GM18873 (cell line): ENCODE data around the gene ANKS3.

Source experiments
- ATAC-seq: cut with Tn5 transposase; IDR thresholded peaks from one replicate; pipeline ENCODE4 v1.9.1; 2021; ENCODE audit warnings: mild to moderate bottlenecking, moderate library complexity, moderate number of reproducible peaks; ENCODE audit not compliant: unreplicated experiment, low FRiP score

ANKS3 gene

DNA sequence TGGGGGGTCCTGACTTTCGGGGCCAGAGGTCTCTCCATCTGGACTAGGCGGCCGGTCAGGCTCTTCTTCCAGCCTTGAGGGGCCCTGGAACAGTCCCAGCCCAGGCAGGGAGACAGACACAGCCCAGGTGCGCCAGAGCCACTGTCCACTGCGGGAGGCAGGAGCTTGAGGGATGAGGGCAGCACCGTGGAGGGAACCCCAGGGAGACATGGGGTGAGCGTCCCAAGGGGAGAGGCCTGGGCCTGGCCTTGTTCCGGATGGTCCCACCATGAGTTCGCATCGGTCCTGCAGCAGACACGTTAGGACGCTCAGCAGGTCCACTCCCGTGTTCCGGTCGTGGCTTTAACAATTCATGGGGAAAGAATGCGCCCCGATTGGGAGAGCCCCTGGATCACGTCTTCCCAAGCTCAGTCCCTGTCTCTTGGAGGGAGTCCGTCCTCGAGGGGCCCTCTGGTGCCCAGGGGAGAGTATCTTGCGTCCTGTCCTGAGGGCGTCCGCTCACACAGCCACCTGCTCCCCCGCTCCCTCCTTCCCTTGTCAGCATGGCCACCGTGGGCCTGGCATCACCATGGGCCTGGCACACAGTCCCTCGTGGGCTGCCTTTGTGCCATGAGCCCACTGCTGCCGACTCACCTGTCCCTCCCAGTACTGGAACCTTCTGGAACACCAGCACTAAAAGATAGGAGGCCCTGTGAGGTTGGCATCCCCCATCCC lies 47.4 kb downstream of the ANKS3 start:
- ATAC-seq, result no peak

- no peak for ATAC-seq
Observed at GRCh38 chr16:4685776-4686496, 48.1 kb downstream of the ANKS3 start.

- ATAC-seq, result no peak
Observed at GRCh38 chr16:4685292-4685691, 48.8 kb downstream of the ANKS3 start.

DNA sequence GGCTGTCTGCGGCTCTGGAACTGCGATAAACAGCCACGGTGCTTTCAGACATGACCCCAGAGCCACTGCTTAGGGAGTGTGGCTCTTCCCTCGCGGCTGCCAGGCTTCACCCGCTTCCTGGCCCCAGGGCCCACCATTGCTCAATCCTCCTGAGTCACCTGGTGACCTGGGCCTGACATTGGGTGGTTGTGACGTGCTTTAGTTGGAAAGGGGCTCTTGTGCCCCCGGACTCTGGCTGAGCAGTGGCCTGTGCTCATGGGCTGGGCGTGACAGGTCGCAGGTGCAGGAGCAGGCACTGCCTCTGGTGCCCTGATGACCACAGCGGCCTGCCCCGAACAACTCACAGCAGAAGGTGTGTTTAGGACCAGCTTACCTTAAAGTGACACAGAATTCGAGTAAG lies 49.3 kb downstream of the ANKS3 start:
- no peak for ATAC-seq

- no peak for ATAC-seq
Observed at GRCh38 chr16:4684058-4684715, 49.9 kb downstream of the ANKS3 start.

DNA sequence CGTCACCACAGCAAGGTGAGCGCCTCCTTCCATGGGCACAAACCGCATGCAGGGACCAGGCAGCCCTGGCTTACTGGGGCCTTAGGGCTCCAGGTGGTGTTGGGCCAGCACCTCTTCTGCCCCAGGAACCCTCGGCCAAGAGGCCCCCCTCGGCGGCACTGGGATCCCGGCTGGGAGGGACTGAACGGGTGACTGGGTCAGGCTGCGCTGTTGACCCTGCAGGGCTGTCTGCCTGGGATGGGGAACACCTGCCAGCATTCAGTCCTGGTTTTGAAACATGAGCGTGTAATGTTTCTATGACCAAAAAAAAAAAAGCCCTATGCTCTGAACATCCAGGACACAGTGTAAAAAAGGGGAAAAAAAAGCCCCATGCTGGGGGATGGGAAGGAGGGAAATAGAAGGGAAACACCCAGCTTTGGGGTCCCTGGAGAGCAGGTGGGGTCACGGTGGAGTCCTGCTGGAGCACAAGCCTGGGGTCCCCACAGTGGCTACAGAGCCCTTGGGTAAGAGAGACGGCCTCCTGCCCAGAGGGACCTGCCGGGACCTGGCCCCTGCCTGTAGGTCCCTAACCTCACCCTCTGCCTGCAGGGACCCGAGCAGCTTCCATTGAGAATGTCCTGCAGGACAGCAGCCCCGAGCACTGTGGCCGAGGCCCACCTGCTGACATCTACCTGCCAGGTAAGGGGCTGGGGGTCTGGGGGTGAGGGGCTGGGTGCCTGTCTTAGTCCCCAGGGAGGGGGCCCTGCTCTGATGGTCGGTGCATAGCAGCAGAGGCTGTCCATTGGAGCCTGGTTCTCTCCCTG lies 50.6 kb downstream of the ANKS3 start:
- no peak for ATAC-seq

DNA sequence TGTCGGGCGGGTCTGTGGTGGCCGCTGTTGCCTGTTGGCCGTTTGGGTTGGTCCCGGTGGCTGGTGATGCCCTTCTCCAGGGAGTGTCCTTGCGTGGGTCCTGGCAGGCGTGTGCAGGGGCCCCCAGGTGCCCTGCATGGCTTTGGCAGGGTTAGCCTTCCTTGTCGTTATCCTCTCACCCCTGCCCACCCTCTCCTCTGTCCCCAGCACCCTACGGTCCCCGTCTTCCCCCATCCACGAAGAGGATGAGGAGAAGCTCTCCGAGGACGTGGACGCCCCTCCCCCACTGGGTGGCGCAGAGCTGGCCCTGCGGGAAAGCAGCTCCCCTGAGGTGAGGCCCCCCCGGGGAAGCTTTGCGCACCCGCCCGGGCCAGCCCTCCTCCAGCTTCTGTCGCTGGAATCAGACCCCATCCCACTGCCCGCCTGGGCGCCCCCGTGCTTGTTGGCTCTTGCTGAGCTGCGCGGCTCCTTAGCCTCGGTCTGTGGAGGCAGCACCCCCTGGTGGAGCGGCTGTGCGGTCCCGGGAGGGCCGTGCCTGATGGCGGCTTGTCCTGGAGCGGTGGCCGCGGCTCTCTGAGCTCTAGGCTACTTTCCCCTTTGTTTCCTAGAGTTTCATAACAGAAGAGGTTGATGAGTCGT lies 51.3 kb downstream of the ANKS3 start:
- no peak for ATAC-seq

DNA sequence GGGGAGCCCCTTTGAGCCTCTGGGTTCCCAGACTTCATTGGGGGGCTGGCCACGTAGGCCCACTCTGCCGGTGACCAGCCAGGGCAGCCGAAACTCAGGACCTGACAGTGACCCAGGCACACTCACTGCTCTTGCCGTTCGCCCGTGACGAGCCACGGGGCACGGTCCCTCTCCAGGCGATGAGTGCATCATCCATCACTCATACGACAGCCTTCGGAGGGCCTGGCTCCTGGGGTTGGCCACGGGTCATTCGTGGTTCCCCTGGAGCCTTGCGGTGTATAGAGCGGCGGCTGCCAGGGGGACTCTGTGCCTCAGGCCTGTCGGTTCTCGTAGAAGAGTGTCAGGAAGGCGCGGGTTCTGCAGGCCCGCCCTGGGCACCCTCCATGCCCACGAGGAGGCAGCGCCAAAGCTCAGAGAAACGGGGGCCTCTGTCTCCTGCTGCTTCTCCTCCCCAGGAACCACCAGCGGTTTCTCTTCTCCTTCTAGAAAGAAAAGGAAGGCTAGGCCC lies 51.9 kb downstream of the ANKS3 start:
- ATAC-seq, result no peak

DNA sequence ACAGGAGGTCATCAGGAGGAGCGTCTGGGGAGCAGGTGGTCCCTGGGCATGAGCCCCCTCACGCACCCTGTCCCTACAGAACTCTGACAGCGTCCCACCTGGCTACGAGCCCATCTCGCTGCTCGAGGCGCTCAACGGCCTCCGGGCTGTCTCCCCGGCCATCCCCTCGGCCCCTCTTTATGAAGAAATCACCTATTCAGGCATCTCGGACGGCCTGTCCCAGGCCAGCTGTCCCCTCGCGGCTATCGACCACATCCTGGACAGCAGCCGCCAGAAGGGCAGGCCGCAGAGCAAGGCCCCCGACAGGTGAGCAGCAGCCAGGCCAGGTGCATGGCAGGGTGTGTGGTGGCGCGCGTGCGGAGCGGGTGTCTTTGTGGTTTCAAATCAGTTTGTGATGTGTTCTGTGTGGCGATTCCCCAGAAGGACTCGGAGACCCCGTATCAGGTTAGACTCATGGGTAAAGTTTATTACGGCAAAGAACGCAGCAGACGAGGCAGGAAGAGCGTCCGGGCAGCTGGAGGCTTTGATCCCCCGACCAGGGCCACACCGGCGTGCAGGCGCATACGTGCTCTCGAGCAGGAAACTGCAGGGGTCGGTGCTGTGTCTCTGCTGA lies 52.5 kb downstream of the ANKS3 start:
- no peak for ATAC-seq

DNA sequence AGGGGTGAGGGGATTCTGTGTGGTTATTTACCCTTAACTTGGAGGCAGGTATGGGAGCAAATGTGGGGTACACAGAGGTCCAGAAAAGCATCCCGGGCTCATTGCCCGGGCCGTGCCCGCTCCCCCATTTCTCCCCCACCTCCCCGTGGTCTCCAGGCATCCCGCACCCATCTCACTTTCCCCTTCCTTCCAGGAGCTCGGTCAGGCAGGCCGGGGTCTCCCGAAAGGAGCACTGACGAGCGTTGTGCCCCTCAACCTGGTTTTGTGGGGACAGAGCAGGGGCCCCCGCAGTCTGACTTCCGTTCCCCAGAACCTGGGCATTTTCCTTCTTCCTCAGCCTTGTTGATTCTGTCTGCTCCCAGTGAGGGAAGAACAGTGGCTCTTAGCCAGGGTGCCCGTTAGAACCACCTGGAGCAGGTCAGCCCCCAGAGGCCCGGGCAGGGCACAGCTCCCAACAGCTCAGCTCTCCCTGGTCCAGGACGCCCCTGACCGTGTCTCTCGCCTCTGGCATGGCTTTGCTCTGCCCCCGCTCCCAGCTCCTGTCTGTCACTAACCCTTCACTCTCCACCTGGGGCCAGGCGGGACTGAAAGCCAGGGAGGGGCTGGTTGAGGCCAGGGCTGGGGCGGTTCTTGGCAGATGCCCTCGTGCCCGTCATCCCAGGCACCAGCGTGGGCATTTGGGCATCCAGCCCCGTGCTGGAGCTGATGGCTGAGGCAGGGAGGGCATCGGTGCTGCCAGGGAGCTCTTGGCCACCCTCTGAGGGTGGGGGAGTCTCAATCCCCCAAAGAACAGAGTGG lies 53.2 kb downstream of the ANKS3 start:
- ATAC-seq, result no peak

GRCh38 chr16:4679850-4680636 lies 54.0 kb downstream of the ANKS3 start:
- no peak for ATAC-seq

- no peak for ATAC-seq
Observed at GRCh38 chr16:4679156-4679849, 54.8 kb downstream of the ANKS3 start.

DNA sequence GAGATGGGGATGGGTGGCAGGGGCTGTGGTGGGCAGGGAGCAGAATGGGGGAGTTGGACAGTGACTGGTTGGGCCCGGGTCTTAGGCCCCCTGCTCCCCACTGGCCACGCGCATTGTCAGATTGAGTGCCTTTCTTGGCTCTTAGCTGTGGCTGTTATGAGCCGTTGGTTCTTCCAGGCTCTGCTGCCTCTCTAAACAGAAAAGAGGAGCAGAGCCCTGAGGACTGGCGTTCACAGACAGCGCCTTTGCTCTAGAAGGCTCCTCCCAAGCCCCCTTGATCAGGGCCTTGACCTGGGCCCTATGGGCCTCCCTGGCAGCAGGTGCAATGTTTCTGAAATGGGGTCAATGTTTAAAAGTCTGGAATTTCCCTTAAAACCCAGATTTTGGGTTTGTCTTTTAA lies 55.5 kb downstream of the ANKS3 start:
- no peak for ATAC-seq

DNA sequence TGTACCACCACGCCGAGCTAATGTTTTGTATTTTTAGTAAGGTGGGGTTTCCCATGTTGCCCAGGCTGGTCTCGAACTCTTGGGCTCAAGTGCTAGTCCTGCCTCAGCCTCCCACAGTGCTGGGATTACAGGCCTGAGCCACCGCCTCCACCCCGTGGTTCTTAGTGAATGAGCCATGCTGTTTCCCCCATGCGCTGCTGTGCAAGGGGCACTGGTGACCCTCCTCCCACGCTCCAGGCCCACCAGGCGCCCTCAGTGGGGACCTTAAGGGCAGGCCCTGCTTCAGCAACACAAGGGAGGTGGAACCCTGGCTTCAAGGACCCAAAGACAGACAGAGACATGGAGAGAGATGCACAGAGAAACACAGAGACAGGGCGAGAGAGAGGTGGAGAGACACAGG lies 56.1 kb downstream of the ANKS3 start:
- no peak for ATAC-seq

DNA sequence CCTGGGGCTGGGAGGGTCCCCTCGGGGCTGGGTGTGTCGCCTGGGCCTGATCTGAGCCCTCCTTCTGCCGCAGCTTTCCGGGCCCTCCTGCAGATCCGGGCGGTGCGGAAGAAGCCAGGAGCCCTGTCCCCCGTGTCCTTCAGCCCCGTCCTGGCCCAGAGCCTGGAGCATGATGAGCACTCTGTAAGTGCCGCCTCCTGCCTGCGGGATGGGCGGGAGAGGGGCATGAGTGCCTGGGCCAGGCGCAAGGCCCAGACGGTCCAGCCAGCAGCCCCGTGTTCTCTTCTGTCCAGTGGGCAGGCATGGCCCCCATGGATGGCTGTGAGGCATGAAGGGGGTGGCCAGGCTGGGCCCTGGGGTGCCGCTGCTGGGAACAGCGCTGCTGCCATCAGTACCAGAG lies 56.7 kb downstream of the ANKS3 start:
- no peak for ATAC-seq

DNA sequence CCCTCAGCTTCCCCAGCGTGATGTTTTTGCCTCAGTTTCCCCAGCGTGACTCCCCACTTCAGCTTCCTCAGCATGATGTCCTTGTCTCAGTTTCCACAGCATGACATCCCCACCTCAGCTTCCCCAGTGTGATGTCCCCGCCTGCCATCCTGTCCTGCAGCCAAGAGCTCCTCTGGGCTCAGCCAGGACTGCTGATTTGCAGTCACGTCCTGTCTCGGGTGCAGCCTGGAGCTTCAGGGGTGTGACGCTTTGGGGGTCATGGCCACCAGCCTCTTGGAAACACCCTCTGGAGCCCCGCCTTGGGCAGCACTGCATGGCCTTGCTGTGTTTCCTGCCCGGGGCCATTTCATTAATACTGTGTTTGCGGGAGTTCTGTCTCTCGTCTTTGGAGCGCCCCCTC lies 57.2 kb downstream of the ANKS3 start:
- ATAC-seq, result no peak

- no peak for ATAC-seq
Observed at GRCh38 chr16:4675864-4676786, 57.9 kb downstream of the ANKS3 start.
